Epithelial cell of esophagus (primary cell): Measurements from ENCODE around the gene OSBPL8.

Source experiments
- DNase-seq: peaks from one replicate; pipeline ENCODE4 v3.0.0; 2010; ENCODE audit warnings: low read depth
- H3K4me3 ChIP-seq: 2 replicates; pipeline ENCODE4 v1.5.1; 2011; ENCODE audit warnings: mild to moderate bottlenecking, low read length, control low read depth
- CTCF ChIP-seq: IDR thresholded peaks from 2 replicates; pipeline ENCODE4 v1.5.1; 2011; ENCODE audit warnings: low read depth, mild to moderate bottlenecking, low read length, control low read depth, inconsistent platforms; ENCODE audit not compliant: insufficient read depth; ENCODE audit errors: missing control alignments

Gene OSBPL8

GRCh38 chr12:76360316-76360715 lies 199.3 kb downstream of the OSBPL8 start:
- TF ChIP-seq CTCF: no peak
- DNase-seq: no peak
- no peak overlapping the region for H3K4me3 ChIP-seq

- no peak overlapping the region for H3K4me3 ChIP-seq
- TF ChIP-seq CTCF: no peak
- DNase-seq: no peak
Measured at GRCh38 chr12:76356071-76356470, 203.5 kb downstream of the OSBPL8 start.

GRCh38 chr12:76348079-76348901 lies 211.3 kb downstream of the OSBPL8 start, which contains the start of gene BBS10:
BBS10 (minus strand) TSS chr12:76348415; CDS start chr12:76348358, 57 bp downstream.
- peak; percentile 93 for DNase-seq
- TF ChIP-seq CTCF: peak; percentile 58
- peak within 1 kb of the TSS; percentile 77 for H3K4me3 ChIP-seq

- DNase-seq: peak; percentile 68
- TF ChIP-seq CTCF: peak; percentile 55
- peak overlapping the region; percentile 77 for H3K4me3 ChIP-seq
Measured at GRCh38 chr12:76346798-76347420, 212.7 kb downstream of the OSBPL8 start.

- no peak overlapping the region for H3K4me3 ChIP-seq
- TF ChIP-seq CTCF: no peak
- DNase-seq: no peak
Measured at GRCh38 chr12:76346236-76346635, 213.3 kb downstream of the OSBPL8 start.

GRCh38 chr12:76345569-76345968 lies 214.0 kb downstream of the OSBPL8 start:
- DNase-seq: no peak
- no peak for TF ChIP-seq CTCF

More at GRCh38 chr12:76345569-76345968, 214.0 kb downstream of the OSBPL8 start:
- H3K4me3 ChIP-seq: no peak overlapping the region
